SU-DHL-6 (cell line): Measurements from ENCODE around the gene SETDB2.

Experiments
- H2AFZ ChIP-seq: fragments of 200-600 bp; sonication (generic); 2 replicates; pipeline ENCODE4 v1.6.1; 2014; ENCODE audit warnings: low read depth, mild to moderate bottlenecking, moderate library complexity, mixed read lengths, antibody characterized with exemption, low read length; ENCODE audit not compliant: severe bottlenecking
- H3F3A ChIP-seq: fragments of 200-600 bp; shearing (Covaris generic); 2 replicates; pipeline ENCODE4 v1.6.0; 2016; ENCODE audit warnings: antibody characterized with exemption, mild to moderate bottlenecking; ENCODE audit not compliant: insufficient read depth
- H3K27ac ChIP-seq: fragments of 200-600 bp; sonication (generic); 2 replicates; pipeline ENCODE4 v1.5.1; 2016; ENCODE audit warnings: low read depth, mild to moderate bottlenecking, low read length, moderate library complexity, mixed read lengths
- H3K27me3 ChIP-seq: fragments of 200-600 bp; sonication (generic), shearing (Covaris generic); 2 replicates; pipeline ENCODE4 v1.6.0; 2014; ENCODE audit warnings: mild to moderate bottlenecking, low read length
- H3K36me3 ChIP-seq: fragments of 200-600 bp; sonication (generic); 2 replicates; pipeline ENCODE4 v1.6.1; 2014; ENCODE audit warnings: mild to moderate bottlenecking, low read length, mixed read lengths
- H3K4me2 ChIP-seq: fragments of 300-600, 200-600 bp; shearing (Covaris generic), sonication (generic); 2 replicates; pipeline ENCODE4 v1.6.0; 2014; ENCODE audit warnings: low read length, low read depth, mild to moderate bottlenecking; ENCODE audit not compliant: poor library complexity, severe bottlenecking
- H3K4me3 ChIP-seq: fragments of 200-600 bp; sonication (generic); 2 replicates; pipeline ENCODE4 v1.5.1; 2014; ENCODE audit warnings: antibody characterized with exemption, low read length, mild to moderate bottlenecking, mixed read lengths; ENCODE audit not compliant: insufficient read depth, poor library complexity, severe bottlenecking
- H3K79me2 ChIP-seq: fragments of 200-600 bp; sonication (generic); 2 replicates; pipeline ENCODE4 v1.6.1; 2014; ENCODE audit warnings: mild to moderate bottlenecking, low read length, moderate library complexity; ENCODE audit not compliant: insufficient read depth
- H3K9ac ChIP-seq: fragments of 200-600 bp; sonication (generic); 2 replicates; pipeline ENCODE4 v1.7.0; 2014; ENCODE audit warnings: mild to moderate bottlenecking, low read length
- H3K9me2 ChIP-seq: fragments of 200-600 bp; sonication (generic); replicated peaks from 2 replicates; pipeline ENCODE4 v1.6.1; 2014; ENCODE audit warnings: low read length; ENCODE audit not compliant: insufficient read depth
- H3K9me3 ChIP-seq: fragments of 200-600 bp; sonication (generic); 2 replicates; pipeline ENCODE4 v1.6.1; 2014; ENCODE audit warnings: low read length, mixed read lengths; ENCODE audit not compliant: insufficient read depth
- H4K20me1 ChIP-seq: fragments of 200-600 bp; sonication (generic); 2 replicates; pipeline ENCODE4 v1.6.1; 2014; ENCODE audit warnings: low read depth, mild to moderate bottlenecking, antibody characterized with exemption, low read length, moderate library complexity, mixed read lengths
- EZH2phosphoT487 ChIP-seq: fragments of 200-600 bp; sonication (generic), shearing (Covaris generic); conservative IDR thresholded peaks from 2 replicates; pipeline ENCODE4 v1.6.1; 2018; ENCODE audit warnings: mild to moderate bottlenecking, antibody characterized with exemption, low read length, moderate library complexity, mixed read lengths
- TF ChIP-seq, protein P1 (sequence below): fragments of 200-600 bp; sonication (generic); IDR thresholded peaks from one replicate; pipeline ENCODE4 v1.5.1; 2017; ENCODE audit warnings: antibody characterized with exemption, mild to moderate bottlenecking, low read length, moderate library complexity; ENCODE audit not compliant: insufficient read depth, poor library complexity, severe bottlenecking

Gene SETDB2

DNA sequence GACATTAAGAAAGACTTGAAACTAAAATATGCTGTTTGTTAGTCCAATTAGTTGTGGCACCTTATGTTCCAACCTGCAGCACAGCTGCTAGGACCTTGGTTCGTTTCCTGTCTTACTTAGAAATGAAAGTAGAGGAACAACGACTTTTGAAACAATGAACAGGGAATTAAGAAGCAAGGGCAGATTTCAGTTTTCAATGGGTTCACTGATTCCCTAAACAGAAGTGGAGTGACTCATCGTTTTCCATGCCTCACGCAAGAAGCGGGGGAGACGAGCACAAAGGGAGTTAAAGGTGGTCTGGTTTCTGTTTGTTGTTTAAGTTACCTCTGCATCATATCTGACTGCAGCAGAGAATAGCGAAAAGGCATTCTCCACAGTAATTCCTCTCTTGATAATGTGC is 96.5 kb downstream of the SETDB2 start:
- Histone ChIP-seq H3K9me3 (no peaks in the 10 kb centered on the region), H3K4me2 (no peak overlapping the region), H2AFZ (no peak overlapping the region), H3K9ac (no peak overlapping the region), H3K27me3 (no peaks in the 10 kb centered on the region), H3K4me3 (no peak overlapping the region), H3K79me2 (no peaks in the 10 kb centered on the region), H3K27ac (no peak overlapping the region), H4K20me1 (no peaks in the 10 kb centered on the region), H3K9me2 (no peaks in the 10 kb centered on the region), H3K36me3 (peaks cover 15% of the 10 kb centered on the region; the same call in 1 of the 2 replicates), H3F3A (no peaks in the 10 kb centered on the region)
- no peak for TF ChIP-seq EZH2phosphoT487
- TF ChIP-seq, protein P1, sequence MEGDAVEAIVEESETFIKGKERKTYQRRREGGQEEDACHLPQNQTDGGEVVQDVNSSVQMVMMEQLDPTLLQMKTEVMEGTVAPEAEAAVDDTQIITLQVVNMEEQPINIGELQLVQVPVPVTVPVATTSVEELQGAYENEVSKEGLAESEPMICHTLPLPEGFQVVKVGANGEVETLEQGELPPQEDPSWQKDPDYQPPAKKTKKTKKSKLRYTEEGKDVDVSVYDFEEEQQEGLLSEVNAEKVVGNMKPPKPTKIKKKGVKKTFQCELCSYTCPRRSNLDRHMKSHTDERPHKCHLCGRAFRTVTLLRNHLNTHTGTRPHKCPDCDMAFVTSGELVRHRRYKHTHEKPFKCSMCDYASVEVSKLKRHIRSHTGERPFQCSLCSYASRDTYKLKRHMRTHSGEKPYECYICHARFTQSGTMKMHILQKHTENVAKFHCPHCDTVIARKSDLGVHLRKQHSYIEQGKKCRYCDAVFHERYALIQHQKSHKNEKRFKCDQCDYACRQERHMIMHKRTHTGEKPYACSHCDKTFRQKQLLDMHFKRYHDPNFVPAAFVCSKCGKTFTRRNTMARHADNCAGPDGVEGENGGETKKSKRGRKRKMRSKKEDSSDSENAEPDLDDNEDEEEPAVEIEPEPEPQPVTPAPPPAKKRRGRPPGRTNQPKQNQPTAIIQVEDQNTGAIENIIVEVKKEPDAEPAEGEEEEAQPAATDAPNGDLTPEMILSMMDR = no peak

DNA sequence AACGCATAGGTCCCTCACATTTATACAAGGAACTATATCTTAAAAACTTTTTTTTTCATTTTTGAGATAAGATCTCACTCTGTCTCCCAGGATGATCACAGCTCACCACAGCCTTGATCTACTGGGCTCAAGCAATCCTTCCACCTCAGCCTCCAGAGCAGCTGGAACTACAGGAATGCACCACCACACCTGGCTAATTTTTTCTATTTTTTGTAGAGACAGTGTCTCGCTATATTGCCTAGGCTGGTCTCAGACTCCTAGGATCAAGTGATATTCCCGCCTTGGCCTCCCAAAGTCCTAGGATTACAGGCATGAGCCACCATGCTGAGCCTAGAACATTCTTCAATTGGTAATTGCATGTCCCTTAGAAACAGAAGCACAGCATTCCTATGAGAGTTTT is 99.6 kb downstream of the SETDB2 start:
- no peak overlapping the region for H3K27ac ChIP-seq
- no peaks in the 10 kb centered on the region for H3K79me2 ChIP-seq
- H3K27me3 ChIP-seq = no peaks in the 10 kb centered on the region
- no peaks in the 10 kb centered on the region for H4K20me1 ChIP-seq
- H3K4me2 ChIP-seq = no peak overlapping the region
- no peak overlapping the region for H2AFZ ChIP-seq
- H3K9me3 ChIP-seq = no peaks in the 10 kb centered on the region
- H3F3A ChIP-seq = no peaks in the 10 kb centered on the region
- H3K4me3 ChIP-seq = no peak overlapping the region
- H3K9ac ChIP-seq = no peak overlapping the region
- H3K36me3 ChIP-seq = peaks cover 19% of the 10 kb centered on the region; the same call in 1 of the 2 replicates
- TF ChIP-seq EZH2phosphoT487 = no peak
- TF ChIP-seq, protein P1 = no peak
- H3K9me2 ChIP-seq = no peaks in the 10 kb centered on the region
